Hepatocyte (in vitro differentiated cells): Measurements from ENCODE around the gene OXLD1. TPM values are rescaled to one million over a fixed set of nuclear protein-coding genes. Genes with fewer than 3 reads are reported as not detected.
A peak's percentile ranks its signal among the peaks of the same experiment; 100 is the strongest.

Experiments used
- DNase-seq: peaks from one replicate; pipeline ENCODE4 v3.0.0-alpha.2; 2016; ENCODE audit warnings: low spot score
- H2AFZ ChIP-seq: fragments of 200-600 bp; sonication (generic); 2 replicates; pipeline ENCODE4 v1.6.0; 2016; ENCODE audit warnings: antibody characterized with exemption, mild to moderate bottlenecking
- H3K27ac ChIP-seq: fragments of 200-600 bp; sonication (generic); 2 replicates; pipeline ENCODE4 v1.5.1; 2016; ENCODE audit warnings: mild to moderate bottlenecking
- H3K27me3 ChIP-seq: fragments of 200-600 bp; sonication (generic); 2 replicates; pipeline ENCODE4 v1.6.1; 2016
- H3K36me3 ChIP-seq: fragments of 200-600 bp; sonication (generic); replicated peaks from 2 replicates; pipeline ENCODE4 v1.5.1; 2016; ENCODE audit warnings: low read depth; ENCODE audit not compliant: insufficient read depth
- H3K4me1 ChIP-seq: fragments of 200-600 bp; sonication (generic); 2 replicates; pipeline ENCODE4 v1.5.1; 2016; ENCODE audit warnings: mild to moderate bottlenecking, moderate library complexity; ENCODE audit not compliant: insufficient read depth
- H3K4me2 ChIP-seq: fragments of 200-600 bp; sonication (generic); 2 replicates; pipeline ENCODE4 v1.6.0; 2016
- H3K4me3 ChIP-seq: fragments of 200-600 bp; sonication (generic); 2 replicates; pipeline ENCODE4 v1.5.1; 2016; ENCODE audit warnings: mild to moderate bottlenecking
- H3K79me2 ChIP-seq: fragments of 200-600 bp; sonication (generic); 2 replicates; pipeline ENCODE4 v1.6.0; 2017; ENCODE audit warnings: mild to moderate bottlenecking
- H3K9me2 ChIP-seq: fragments of 200-600 bp; sonication (generic); replicated peaks from 2 replicates; pipeline ENCODE4 v1.6.0; 2017; ENCODE audit warnings: mild to moderate bottlenecking; ENCODE audit not compliant: insufficient read depth
- H3K9me3 ChIP-seq: fragments of 200-600 bp; sonication (generic); 2 replicates; pipeline ENCODE4 v1.5.1; 2016; ENCODE audit warnings: low read depth, mild to moderate bottlenecking
- H4K20me1 ChIP-seq: fragments of 200-600 bp; sonication (generic); 2 replicates; pipeline ENCODE4 v1.6.0; 2016; ENCODE audit warnings: mild to moderate bottlenecking; ENCODE audit not compliant: insufficient read depth, poor library complexity, severe bottlenecking
- EZH2 ChIP-seq: fragments of 200-600 bp; sonication (generic); IDR thresholded peaks from 2 replicates; pipeline ENCODE4 v1.6.1; 2016; ENCODE audit warnings: antibody characterized with exemption, mild to moderate bottlenecking, borderline replicate concordance
- EZH2phosphoT487 ChIP-seq: fragments of 200-600 bp; sonication (generic); IDR thresholded peaks from one replicate; pipeline ENCODE4 v1.6.1; 2018; ENCODE audit warnings: antibody characterized with exemption, mild to moderate bottlenecking, low read depth, moderate library complexity; ENCODE audit not compliant: unreplicated experiment, severe bottlenecking
- WGBS: methylation state at CpG from one replicate; pipeline ENCODE4 v1.1.6; 2016; ENCODE audit warnings: low lambda C conversion rate; ENCODE audit errors: missing lambda C conversion rate; 5-methylcytosine and 5-hydroxymethylcytosine counted together
- polyA plus RNA-seq: library from polyadenylated mRNA; unstranded; fragments of >200 nt; fragmentation: Nextera tagmentation; extraction: Ambion mirVana; gene quantifications from 2 replicates; pipeline ENCODE4 v1.2.1, GENCODE V29; 2016
- total RNA-seq: library from RNA; depleted of rRNA; stranded (reverse); fragments of >200 nt; gene quantifications from 2 replicates; pipeline ENCODE4 v1.2.3, GENCODE V29; 2014
- TF ChIP-seq, protein P1 (sequence below): fragments of 200-600 bp; sonication (generic); IDR thresholded peaks from 2 replicates; pipeline ENCODE4 v1.5.1; 2016; ENCODE audit warnings: antibody characterized with exemption, mild to moderate bottlenecking; ENCODE audit not compliant: poor library complexity

OXLD1 gene
- total and polyA plus RNA-seq, 2 experiments from 2014 or later, result 37.8 to 39.8 TPM

DNA sequence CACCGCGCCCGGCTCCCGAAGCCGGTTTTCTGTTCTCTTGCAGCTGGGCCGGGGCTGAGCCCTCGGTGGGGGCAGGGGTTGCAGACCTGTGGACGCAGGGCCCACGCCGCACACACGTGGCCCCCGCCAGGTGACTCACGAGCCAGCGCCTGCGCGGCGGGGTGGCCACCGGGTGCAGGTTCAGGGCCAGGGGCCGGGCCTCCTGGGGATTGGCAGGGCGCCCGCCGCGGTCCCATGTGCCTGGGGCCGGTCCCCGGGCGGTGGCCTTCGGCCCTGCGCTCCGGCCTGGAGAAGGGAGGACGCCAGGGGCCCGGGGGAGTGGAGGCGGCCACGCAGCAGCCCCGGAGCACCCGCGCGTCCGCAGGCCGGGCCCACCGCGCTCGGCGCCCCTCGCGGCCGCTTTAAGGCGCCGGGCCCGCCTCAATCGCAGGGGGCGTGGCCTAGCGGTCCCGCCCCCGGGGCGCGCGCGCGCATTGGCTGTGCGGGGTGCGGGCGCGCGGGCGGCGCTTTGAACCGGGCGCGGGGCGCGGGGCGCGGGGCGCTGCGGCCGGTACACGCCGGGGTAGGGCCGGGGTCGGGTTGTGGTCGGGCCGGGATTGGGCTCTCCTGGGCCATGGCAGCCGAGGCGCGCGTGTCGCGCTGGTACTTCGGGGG, 45.5 kb upstream of the OXLD1 start, which contains the start of gene SLC25A10:
SLC25A10 (plus strand) TSS at position 471 of the 654 bp plus-strand sequence; CDS start at position 614, 143 bp downstream.
- Histone ChIP-seq H3K9me2 (no peaks in the 10 kb centered on the region), H3K27ac (peak within 1 kb of the TSS; percentile 84), H3K79me2 (peaks cover 28% of the 10 kb centered on the region), H3K4me2 (peak within 1 kb of the TSS; percentile 97), H3K4me1 (peaks cover 31% of the 10 kb centered on the region), H3K4me3 (peak within 1 kb of the TSS; percentile 79), H3K27me3 (no peaks in the 10 kb centered on the region), H4K20me1 (no peaks in the 10 kb centered on the region), H3K9me3 (no peaks in the 10 kb centered on the region), H3K36me3 (no peaks in the 10 kb centered on the region), H2AFZ (peak within 1 kb of the TSS; percentile 77)
- under 1% methylated on average over 41 of the region's 89 CpGs for WGBS
- DNase-seq, result peak; percentile 93
- TF ChIP-seq EZH2phosphoT487 (no peak), EZH2 (no peak)
- TF ChIP-seq, protein P1, sequence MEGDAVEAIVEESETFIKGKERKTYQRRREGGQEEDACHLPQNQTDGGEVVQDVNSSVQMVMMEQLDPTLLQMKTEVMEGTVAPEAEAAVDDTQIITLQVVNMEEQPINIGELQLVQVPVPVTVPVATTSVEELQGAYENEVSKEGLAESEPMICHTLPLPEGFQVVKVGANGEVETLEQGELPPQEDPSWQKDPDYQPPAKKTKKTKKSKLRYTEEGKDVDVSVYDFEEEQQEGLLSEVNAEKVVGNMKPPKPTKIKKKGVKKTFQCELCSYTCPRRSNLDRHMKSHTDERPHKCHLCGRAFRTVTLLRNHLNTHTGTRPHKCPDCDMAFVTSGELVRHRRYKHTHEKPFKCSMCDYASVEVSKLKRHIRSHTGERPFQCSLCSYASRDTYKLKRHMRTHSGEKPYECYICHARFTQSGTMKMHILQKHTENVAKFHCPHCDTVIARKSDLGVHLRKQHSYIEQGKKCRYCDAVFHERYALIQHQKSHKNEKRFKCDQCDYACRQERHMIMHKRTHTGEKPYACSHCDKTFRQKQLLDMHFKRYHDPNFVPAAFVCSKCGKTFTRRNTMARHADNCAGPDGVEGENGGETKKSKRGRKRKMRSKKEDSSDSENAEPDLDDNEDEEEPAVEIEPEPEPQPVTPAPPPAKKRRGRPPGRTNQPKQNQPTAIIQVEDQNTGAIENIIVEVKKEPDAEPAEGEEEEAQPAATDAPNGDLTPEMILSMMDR, result no peak

DNA sequence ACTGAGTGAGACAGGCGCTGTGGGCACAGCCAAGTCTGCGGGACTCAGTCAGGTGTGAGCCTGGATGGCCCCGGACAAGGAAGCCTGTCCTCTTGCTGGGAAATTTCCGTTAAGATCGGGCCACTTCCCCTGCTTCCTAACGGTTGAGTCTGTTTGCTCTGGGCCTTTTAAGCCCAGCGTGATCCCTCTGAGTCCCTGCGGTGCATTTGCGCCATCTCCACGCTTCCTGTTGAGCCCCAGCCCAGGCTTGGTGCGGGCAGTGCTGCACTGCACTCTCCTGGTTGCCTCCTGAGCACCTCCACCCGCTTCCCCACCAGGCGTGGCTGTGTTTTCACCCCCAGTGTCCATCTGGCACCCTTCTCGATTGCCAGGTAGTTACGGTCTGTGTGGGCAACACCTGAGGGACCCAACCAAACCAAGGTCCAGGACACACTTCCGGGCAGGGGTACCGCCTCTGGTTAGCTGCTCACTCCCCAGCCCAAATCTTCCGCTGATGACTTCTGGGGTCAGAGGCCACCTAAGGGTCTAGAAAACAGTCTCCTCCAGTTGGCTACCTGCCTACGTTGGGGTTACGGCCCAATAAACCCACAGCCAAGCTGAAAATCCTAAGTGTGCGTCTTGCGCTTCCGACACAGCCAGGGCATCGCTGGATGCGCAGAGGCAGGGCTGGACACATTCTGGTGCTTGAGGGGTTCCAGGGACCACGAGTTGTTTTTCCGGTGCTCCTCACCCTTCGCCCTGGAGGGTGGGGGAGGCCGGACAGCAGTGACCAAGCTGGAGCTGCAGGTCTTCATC, 44.3 kb upstream of the OXLD1 start:
- Histone ChIP-seq H3K9me2 (no peaks in the 10 kb centered on the region), H3K27ac (peak overlapping the region; percentile 84), H3K79me2 (peaks cover 28% of the 10 kb centered on the region), H2AFZ (peak overlapping the region; percentile 8), H3K4me1 (peaks cover 31% of the 10 kb centered on the region), H3K4me3 (no peak overlapping the region), H3K27me3 (no peaks in the 10 kb centered on the region), H3K9me3 (no peaks in the 10 kb centered on the region), H3K36me3 (no peaks in the 10 kb centered on the region), H4K20me1 (no peaks in the 10 kb centered on the region), H3K4me2 (peak overlapping the region; percentile 97)
- WGBS, result 14% methylated on average over 29 of the region's 29 CpGs
- DNase-seq, result peak; percentile 41
- TF ChIP-seq, protein P1, result no peak
- TF ChIP-seq EZH2, result no peak
- no peak for TF ChIP-seq EZH2phosphoT487

DNA sequence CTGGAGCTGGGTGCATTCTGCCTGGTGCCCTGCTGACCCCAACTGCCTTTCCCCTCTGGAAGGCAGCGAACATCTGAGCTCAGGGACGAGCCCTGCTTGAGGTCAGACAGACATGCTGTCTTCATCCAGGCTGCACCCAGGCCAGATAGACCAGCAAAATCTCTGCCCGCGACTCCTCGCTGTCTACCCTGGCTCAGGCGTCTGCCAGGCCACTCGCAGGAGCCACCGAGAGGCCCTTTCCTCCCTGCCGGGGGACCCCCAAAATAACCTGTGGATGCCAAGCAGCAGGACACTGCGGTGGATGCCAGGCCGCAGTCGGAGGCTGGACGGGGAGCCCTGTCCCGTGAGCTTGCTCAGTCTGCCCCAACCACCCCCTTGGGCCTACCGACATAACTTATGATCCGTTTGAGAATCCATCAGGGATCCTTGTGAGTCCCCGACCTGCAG, 42.4 kb upstream of the OXLD1 start:
- Histone ChIP-seq H3K27ac (no peak overlapping the region), H3K9me2 (no peaks in the 10 kb centered on the region), H3K4me1 (peaks cover 34% of the 10 kb centered on the region), H3K9me3 (no peaks in the 10 kb centered on the region), H4K20me1 (no peaks in the 10 kb centered on the region), H3K4me2 (no peak overlapping the region), H3K36me3 (no peaks in the 10 kb centered on the region), H3K79me2 (peaks cover 28% of the 10 kb centered on the region), H3K4me3 (no peak overlapping the region), H3K27me3 (no peaks in the 10 kb centered on the region), H2AFZ (no peak overlapping the region)
- no peak for DNase-seq
- TF ChIP-seq, protein P1, result no peak
- no peak for TF ChIP-seq EZH2
- no peak for TF ChIP-seq EZH2phosphoT487
- 95% methylated on average over 17 of the region's 17 CpGs for WGBS
